Sigmoid colon (tissue), 7 donors: Measurements from ENCODE around the gene STRN. TPM values are rescaled to one million over a fixed set of nuclear protein-coding genes. Genes with fewer than 3 reads are reported as not detected.

Experiments used
- DNase-seq: peaks from one replicate; pipeline ENCODE4 v3.0.0-alpha.2; 2019
- H3K27ac ChIP-seq, 4 donors: fragments of 200-600 bp; sonication (generic); one replicate each; pipeline ENCODE4 v1.5.1; 2016 to 2019; ENCODE audit warnings: mild to moderate bottlenecking in 1 of 4
- H3K27me3 ChIP-seq, 3 donors: fragments of 200-600 bp; sonication (generic); one replicate each; pipeline ENCODE4 v1.5.1; 2019; ENCODE audit warnings: mild to moderate bottlenecking in 1 of 3
- H3K36me3 ChIP-seq, 4 donors: fragments of 200-600 bp; sonication (generic); one replicate each; pipeline ENCODE4 v1.5.1; 2016 to 2019
- H3K4me1 ChIP-seq, 4 donors: fragments of 200-600 bp; sonication (generic); one replicate each; pipeline ENCODE4 v1.5.1; 2017 to 2019
- H3K4me3 ChIP-seq, 4 donors: fragments of 200-600 bp; sonication (generic); one replicate each; pipeline ENCODE4 v1.5.1; 2017 to 2019; ENCODE audit warnings: mild to moderate bottlenecking in 2 of 4, moderate library complexity in 1 of 4
- H3K9me3 ChIP-seq, 4 donors: fragments of 200-600 bp in 3 of 4; sonication (generic) in 3 of 4; one replicate each; pipeline versions ENCODE4 v1.5.1 to v1.6.1; 2013 to 2019
- CTCF ChIP-seq, 4 experiments: fragments of 450-650 bp in 3 of 4; fragments of 200-600 bp in 1 of 4; IDR thresholded peaks; one replicate each; pipeline ENCODE4 v1.5.1; 2016 to 2019; ENCODE audit warnings: antibody characterized with exemption in 4 of 4, mild to moderate bottlenecking in 3 of 4, moderate library complexity in 2 of 4
- EP300 ChIP-seq, 4 donors: sonication (generic); formaldehyde crosslinking; IDR thresholded peaks; one replicate each; pipeline ENCODE4 v1.6.1; 2017; ENCODE audit warnings: antibody characterized with exemption in 4 of 4
- POLR2A ChIP-seq, 2 donors: fragments of 450-650 bp; IDR thresholded peaks; one replicate each; pipeline ENCODE4 v1.6.1; 2016; ENCODE audit warnings: antibody characterized with exemption in 2 of 2, mild to moderate bottlenecking in 2 of 2, moderate library complexity in 2 of 2
- POLR2AphosphoS5 ChIP-seq, 4 donors: sonication (generic); formaldehyde crosslinking; IDR thresholded peaks; one replicate each; pipeline ENCODE4 v1.6.1; 2017; ENCODE audit warnings: antibody characterized with exemption in 4 of 4
- WGBS, 2 donors: extraction: QIAGEN DNeasy Blood & Tissue Kit; methylation state at CpG; one replicate each; pipeline ENCODE4 v1.1.7; 2013; 5-methylcytosine and 5-hydroxymethylcytosine counted together
- intact Hi-C: fragments of 100-400 bp; cut with DNase I; formaldehyde crosslinking; loops from one replicate; pipeline ENCODE4 v1.15.1; 2023
- polyA plus RNA-seq, 3 donors: library from polyadenylated mRNA; stranded (reverse); fragments of 200-250 nt; gene quantifications; one replicate each; pipeline ENCODE4 v1.2.3, GENCODE V29; 2013
- total RNA-seq, 4 donors: library from RNA; depleted of rRNA; stranded (reverse); fragments of >200 nt; gene quantifications; one replicate each; pipeline ENCODE4 v1.1.0, GENCODE V29; 2016
- donor health status: healthy with polysubstance abuse.
- donor health status: Bipolar disorder and iron deficiency.
- donor health status: healthy.

The STRN gene
- total and polyA plus RNA-seq, 7 donors, result 7.8 to 20.9 (median 14.9) TPM

- no peak for TF ChIP-seq POLR2A (IDR thresholded peaks at IDR 0.05)
- H3K27ac ChIP-seq, result no peak overlapping the region
- H3K4me1 ChIP-seq, result no peaks in the 10 kb centered on the region
- DNase-seq, result no peak
- H3K9me3 ChIP-seq, result no peaks in the 10 kb centered on the region
- H3K36me3 ChIP-seq, result no peaks in the 10 kb centered on the region
- no peak overlapping the region for H3K4me3 ChIP-seq
- H3K27me3 ChIP-seq, result no peaks in the 10 kb centered on the region
- intact Hi-C loops, result no loop called here
Observed at GRCh38 chr2:36971990-36972389, 5.7 kb upstream of the STRN start.

GRCh38 chr2:36967236-36967876 is 1.0 kb upstream of the STRN start:
- no peaks in the 10 kb centered on the region for H3K9me3 ChIP-seq

GRCh38 chr2:36965751-36966369 is 476 bp downstream of the STRN start:
- intact Hi-C loops, result no loop called here
- Histone ChIP-seq H3K27me3 (no peaks in the 10 kb centered on the region), H3K4me1 (peaks cover 0 to 15% (median 7%) of the 10 kb centered on the region in 4 donors), H3K27ac (peak overlapping the region; percentile 87 to 90 (median 90)), H3K36me3 (no peaks in the 10 kb centered on the region), H3K9me3 (no peaks in the 10 kb centered on the region), H3K4me3 (peak overlapping the region; percentile 86 to 99 (median 94))
- no peak for DNase-seq
- 0 to 1% methylated on average over 42 of the region's 42 CpGs for WGBS, 2 donors
- TF ChIP-seq POLR2AphosphoS5 (IDR thresholded peaks at IDR 0.05) (no peak), POLR2A (IDR thresholded peaks at IDR 0.05) (no peak), CTCF (IDR thresholded peaks at IDR 0.05) (no peak), EP300 (IDR thresholded peaks at IDR 0.05) (no peak)

More at GRCh38 chr2:36967236-36967876, 1.0 kb upstream of the STRN start:
- 8 to 24% methylated on average over 15 of the region's 15 CpGs for WGBS, 2 donors
- no peak for DNase-seq
- H3K4me1 ChIP-seq, result peaks cover 0 to 15% (median 7%) of the 10 kb centered on the region in 4 donors
- peak overlapping the region; percentile 65 to 99 (median 94) for H3K4me3 ChIP-seq
- H3K27ac ChIP-seq, result peak overlapping the region; percentile 80 to 90 (median 84)
- no peaks in the 10 kb centered on the region for H3K36me3 ChIP-seq
- no peaks in the 10 kb centered on the region for H3K27me3 ChIP-seq
- TF ChIP-seq POLR2A (IDR thresholded peaks at IDR 0.05), result no peak
- no peak for TF ChIP-seq POLR2AphosphoS5 (IDR thresholded peaks at IDR 0.05)
- TF ChIP-seq CTCF (IDR thresholded peaks at IDR 0.05), result no peak
- TF ChIP-seq EP300 (IDR thresholded peaks at IDR 0.05), result no peak
- intact Hi-C loops, result no loop called here

GRCh38 chr2:36965206-36965605 is 1.1 kb downstream of the STRN start:
- Histone ChIP-seq H3K36me3 (no peaks in the 10 kb centered on the region), H3K27ac (peak overlapping the region in 3 of 4 donors; percentile 90), H3K4me3 (peak overlapping the region; percentile 86 to 99 (median 94)), H3K27me3 (no peaks in the 10 kb centered on the region), H3K4me1 (peaks cover 0 to 15% (median 7%) of the 10 kb centered on the region in 4 donors), H3K9me3 (no peaks in the 10 kb centered on the region)
- intact Hi-C loops, result no loop called here
- TF ChIP-seq EP300 (IDR thresholded peaks at IDR 0.05), result no peak
- no peak for TF ChIP-seq POLR2AphosphoS5 (IDR thresholded peaks at IDR 0.05)
- no peak for TF ChIP-seq CTCF (IDR thresholded peaks at IDR 0.05)
- TF ChIP-seq POLR2A (IDR thresholded peaks at IDR 0.05), result no peak
- no peak for DNase-seq
- WGBS, 2 donors, result 12 to 35% methylated on average over 2 of the region's 2 CpGs

- intact Hi-C loops, result no loop called here
- no peaks in the 10 kb centered on the region for H3K36me3 ChIP-seq
- TF ChIP-seq POLR2A (IDR thresholded peaks at IDR 0.05), result no peak
- no peak for DNase-seq
- H3K9me3 ChIP-seq, result no peaks in the 10 kb centered on the region
- H3K4me1 ChIP-seq, result peaks cover 0 to 15% (median 7%) of the 10 kb centered on the region in 4 donors
- no peak overlapping the region for H3K4me3 ChIP-seq
- WGBS, 2 donors, result 48 to 79% methylated on average over 5 of the region's 5 CpGs
- H3K27me3 ChIP-seq, result no peaks in the 10 kb centered on the region
- no peak overlapping the region for H3K27ac ChIP-seq
Observed at GRCh38 chr2:36964496-36965058, 1.8 kb downstream of the STRN start.
